ENCODE data around the gene CAPZA2.

Gene CAPZA2

GRCh38 chr7:116862951-116863670 is 724 bp downstream of the CAPZA2 start:
- DNase-seq = no peak

- no peak for DNase-seq
Measured at GRCh38 chr7:116863936-116864500, 1.6 kb downstream of the CAPZA2 start.

GRCh38 chr7:116871061-116871700 is 8.8 kb downstream of the CAPZA2 start:
- no peak for DNase-seq

DNA sequence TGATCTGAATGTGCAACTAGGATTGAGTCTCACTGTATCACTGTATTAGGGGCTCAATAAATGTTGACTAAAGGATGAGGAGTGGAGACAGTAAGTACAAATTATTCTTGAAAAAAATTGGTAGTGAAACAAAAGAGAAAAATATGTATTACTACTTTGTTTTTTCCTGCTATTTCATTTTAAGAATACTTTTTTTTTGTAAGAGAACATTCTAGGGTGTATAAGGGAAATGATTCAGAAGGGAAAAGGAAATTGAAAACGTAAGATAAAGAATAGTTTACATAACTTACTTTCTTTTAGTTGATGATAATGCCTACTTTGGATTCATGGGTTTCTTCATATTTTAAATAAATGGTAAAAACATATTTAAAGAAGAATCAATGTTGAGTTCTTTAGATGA is 9.6 kb downstream of the CAPZA2 start:
- no peak for DNase-seq

DNA sequence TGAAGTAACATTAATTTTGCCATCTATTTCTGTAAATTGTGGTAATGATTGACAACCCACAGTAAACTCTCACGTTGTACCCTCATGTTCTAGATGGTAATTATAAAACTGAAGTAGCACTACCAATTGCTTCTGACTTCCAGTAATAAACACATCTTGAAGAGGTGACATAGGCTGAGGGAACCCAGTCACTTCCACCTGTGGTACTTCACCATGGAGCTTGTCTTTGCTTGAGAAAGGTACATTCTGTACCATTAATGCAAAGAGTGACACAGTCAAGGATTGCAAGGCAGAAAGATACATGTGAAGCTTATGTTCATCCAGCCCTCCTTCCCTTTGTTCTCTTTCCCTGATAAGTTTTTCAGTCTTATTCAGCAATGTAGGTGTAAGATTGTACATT is 11.2 kb downstream of the CAPZA2 start:
- no peak for DNase-seq

- DNase-seq = no peak
Measured at GRCh38 chr7:116876664-116877442, 14.5 kb downstream of the CAPZA2 start.

DNA sequence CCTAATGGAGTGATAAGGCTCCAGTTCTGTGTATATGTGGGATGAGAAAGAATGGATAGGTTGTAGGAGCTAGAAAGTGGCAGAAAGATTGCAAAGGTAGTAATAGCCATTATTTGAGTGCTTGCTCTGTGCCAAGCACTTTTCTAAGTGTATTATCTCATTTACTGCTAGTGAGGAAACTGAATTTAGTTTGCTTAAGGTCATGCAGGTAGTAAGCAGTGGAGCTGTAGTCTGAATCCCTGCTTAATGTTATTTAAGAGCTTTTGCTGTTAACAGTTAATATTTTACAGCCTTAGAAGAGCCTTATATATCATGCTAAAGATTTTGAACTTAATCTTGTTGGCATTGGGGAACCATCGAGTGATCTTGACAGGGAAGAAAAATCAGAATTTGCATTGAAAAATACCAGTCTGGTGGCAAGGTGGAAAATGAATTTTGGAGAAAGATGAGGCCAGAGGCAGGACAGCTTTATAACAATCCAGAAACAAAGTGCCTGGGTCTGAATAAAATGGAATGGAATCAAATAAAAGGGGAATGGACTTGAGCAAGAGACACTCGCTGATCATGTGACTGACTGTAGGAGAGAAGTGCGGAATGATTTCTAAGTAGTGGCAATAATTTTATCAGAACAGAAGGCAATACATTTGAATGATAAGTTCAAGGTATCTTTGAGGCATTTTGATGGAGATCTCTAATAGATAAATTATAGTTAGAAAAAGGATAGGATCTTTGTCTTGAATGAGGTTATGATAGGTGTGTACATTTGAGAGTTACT is 15.2 kb downstream of the CAPZA2 start:
- DNase-seq = no peak

DNA sequence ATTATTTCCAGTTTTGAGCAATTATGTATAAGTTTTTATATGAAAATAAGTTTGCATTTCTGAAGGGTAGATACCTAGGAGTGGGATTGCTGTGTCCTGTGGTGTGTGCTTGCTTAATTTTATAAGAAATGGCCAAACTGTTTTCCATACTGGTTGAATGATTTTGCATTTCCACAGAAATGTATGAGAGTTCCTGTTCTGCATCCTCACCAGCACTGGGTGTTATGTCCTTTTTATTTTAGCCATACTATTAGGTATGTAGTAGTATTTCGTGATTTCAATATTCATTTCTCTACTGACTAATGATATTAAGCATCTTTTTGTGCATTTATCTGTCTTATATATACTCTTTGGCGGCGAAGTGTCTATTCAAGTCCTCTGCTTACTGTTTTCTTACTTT is 22.3 kb downstream of the CAPZA2 start:
- no peak for DNase-seq

- no peak for DNase-seq
Measured at GRCh38 chr7:116885724-116886123, 23.3 kb downstream of the CAPZA2 start.

DNA sequence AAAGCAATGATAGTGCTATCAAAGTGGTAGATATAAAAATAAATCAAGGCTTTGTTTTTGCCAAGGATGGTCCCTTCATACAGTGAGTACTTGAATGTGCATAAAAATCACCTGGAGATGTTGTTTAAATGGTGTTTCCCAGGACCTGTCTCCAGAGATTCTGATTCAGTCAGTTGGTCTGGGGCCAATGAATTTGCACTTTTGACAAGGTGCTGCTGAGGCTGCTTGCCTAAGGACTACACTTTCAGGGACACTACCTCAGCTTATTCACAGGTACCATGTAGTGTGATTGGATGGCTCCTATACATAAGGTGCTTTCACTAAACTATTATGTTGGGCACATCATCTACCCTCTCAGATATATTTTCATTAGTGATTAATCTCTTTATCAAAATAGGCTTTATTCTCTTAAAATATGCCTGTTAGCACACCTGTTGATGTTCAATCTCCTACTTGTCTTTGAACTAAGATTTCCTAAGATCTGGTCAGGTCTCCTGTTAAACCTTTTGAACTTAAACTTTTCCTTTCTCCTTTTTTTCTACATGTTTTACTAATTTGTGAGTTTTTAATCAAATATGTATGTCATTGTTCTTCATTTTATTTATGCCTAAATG is 24.3 kb downstream of the CAPZA2 start:
- no peak for DNase-seq

DNA sequence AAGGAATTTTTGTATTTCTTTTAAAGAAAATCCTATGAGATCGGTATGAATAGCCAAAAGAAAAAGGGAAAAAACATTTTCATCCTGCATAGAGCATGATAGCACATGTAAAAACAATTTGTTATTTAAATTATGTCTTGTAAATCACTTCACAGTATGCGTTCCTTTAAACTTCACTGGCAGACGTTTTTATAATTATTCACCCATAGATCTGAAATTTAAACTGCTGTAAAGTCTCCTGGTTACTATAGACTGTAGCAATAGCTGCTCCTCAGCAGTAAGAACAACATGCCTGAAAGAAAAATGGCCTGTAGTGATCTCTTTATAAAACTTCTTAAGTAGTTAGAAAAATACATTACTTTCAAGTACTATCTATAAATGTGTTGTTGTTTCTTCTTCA is 26.5 kb downstream of the CAPZA2 start:
- no peak for DNase-seq

DNA sequence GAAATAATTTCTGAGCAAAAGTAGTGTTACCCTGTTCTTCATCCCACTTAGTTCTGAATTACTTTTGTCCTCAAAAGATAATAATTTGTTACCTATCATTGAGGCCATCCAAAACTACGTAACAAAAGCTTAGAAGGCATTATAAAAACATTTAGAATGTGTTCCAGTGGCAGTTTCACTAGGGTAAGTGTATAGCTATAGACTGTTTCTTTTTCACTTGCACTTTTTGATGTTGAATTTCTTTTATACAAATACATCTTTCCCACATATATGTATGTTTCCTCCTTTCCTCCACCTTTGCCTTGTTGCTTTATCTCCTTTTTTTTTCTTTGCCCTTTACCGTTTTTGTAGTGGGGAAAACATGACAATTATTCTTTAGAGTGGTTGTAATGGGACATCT is 33.5 kb downstream of the CAPZA2 start:
- DNase-seq = no peak

DNA sequence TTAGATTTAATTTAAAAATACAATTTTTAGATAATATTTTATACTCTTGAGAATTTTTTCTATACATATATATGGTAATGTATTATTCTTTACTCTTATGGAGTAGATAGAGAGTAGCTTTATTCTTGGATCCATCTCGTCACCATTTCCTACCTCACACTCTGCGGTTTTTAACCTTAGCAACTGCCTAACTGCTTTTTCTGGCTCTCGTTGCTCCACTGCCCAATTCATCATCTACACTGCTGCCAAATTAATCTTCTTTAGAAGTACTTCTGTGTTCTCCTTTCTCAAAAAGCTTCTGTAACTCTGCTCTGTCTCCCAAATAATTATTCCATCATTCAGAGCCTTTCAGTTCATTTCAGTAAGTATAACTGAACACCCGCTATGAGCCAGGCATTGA is 35.3 kb downstream of the CAPZA2 start:
- DNase-seq = no peak

- no peak for DNase-seq
Measured at GRCh38 chr7:116899308-116899707, 36.9 kb downstream of the CAPZA2 start.

- DNase-seq = no peak
Measured at GRCh38 chr7:116901143-116901542, 38.8 kb downstream of the CAPZA2 start.

DNA sequence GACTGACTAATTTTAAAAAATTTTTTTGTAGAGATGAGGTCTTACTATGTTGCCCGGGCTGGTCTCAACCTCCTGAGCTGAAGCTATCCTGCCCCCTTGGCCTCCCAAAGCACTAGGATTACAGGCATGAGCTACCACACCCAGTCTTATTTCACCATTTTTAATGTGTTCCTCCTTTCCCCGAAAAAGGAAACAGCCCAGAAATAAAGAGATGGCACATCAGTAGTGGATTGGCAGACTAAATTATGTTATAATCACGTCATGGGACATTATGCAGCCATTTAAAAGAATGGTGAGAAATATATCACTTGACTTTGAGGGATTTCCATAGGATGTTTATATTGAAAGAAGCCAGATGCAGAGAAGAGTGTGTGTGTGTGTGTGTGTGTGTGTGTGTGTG is 40.5 kb downstream of the CAPZA2 start:
- no peak for DNase-seq

GRCh38 chr7:116906391-116906790 is 44.0 kb downstream of the CAPZA2 start:
- DNase-seq = no peak

GRCh38 chr7:116910383-116910782 is 48.0 kb downstream of the CAPZA2 start:
- DNase-seq = no peak

- DNase-seq = no peak
Measured at GRCh38 chr7:116911801-116912200, 49.4 kb downstream of the CAPZA2 start.

DNA sequence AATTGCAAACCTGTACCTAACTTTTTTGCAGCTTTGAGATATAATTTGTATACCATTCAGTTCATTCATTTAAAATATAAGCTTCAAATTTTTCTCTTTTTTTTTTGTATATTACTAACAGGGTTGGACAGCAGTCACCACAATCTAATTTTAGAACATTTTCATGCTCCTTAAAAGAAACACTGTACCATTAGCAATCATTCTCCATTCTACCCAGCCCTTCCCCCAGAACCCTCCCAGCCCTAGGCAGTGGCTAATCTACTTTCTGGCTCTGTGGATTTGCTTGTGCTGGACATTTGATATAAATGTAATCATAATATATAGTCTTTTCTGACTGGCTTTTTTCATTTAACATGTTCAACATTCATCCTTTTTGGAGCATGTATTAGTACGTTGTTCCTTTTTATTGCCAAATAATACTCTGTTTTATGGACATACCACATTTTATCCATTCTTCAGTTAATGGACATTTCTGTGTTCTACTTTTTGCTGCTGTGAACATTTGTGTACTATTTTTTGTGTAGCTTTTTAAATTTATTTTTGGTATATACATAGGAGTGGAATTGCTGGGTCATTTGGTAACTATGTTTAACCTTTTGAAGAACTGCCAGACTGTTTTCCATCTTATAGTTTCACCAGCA is 50.0 kb downstream of the CAPZA2 start:
- DNase-seq = no peak

GRCh38 chr7:116918704-116919103 is 56.3 kb downstream of the CAPZA2 start:
- no peak for DNase-seq

GRCh38 chr7:116920359-116920758 is 58.0 kb downstream of the CAPZA2 start:
- DNase-seq = no peak

Measured in stimulated activated CD4-positive, alpha-beta T cell treated with anti-CD3 and anti-CD28 coated beads, Interleukin-2, amount 100 ng/mL, for 48 hours (primary cell).